ENCODE results near the gene PIH1D1.

DNA sequence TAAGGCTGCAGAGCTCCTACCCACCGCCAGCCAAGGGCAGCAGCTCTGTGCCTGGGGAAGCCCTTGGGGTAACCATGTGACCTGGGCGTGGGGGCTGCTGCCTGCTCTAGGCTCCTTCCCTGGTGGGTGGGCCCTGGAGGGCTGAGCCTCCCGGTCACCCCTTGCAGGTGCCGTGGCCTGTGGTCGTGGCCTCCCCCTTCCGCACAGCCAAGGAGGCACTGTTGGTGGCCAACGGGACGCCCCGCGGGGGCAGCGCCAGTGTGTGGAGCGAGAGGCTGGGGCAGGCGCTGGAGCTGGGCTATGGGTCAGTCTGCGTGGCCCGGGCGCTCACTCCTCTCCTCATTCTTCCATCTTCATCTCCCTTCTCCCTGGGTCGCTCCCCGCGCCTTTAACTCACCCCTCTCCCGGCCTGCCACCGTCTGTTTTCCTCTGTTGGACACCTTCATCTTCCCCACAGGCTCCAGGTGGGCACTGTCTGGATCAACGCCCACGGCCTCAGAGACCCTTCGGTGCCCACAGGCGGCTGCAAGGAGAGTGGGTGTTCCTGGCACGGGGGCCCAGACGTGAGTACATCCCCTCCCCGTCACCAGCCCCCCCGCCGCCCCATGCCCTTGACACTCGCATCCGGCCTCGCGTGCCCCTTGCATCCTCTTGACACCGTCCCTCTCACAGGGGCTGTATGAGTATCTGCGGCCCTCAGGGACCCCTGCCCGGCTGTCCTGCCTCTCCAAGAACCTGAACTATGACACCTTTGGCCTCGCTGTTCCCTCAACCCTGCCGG is 12.5 kb upstream of the PIH1D1 start:
- TF ChIP-seq CTCF (conservative IDR thresholded peaks at IDR 0.05; ENCODE audit: low read depth, low read length) (no peak), EZH2 (IDR thresholded peaks at IDR 0.05; ENCODE audit: borderline replicate concordance, low read depth, low read length, poor library complexity, severe bottlenecking) (no peak)
